Fibroblast of peridontal ligament (primary cell): ENCODE results near the gene TNKS1BP1.
A peak's percentile ranks its signal among the peaks of the same experiment; 100 is the strongest.
"Not testable (repeated sequence)": the region's sequence is repeated elsewhere in the genome, so short reads cannot be mapped to it uniquely, and the experiment has no call there.

Experiments used
- DNase-seq: peaks from one replicate; pipeline ENCODE4 v3.0.0-alpha.2; 2010; ENCODE audit errors: extremely low read depth

The TNKS1BP1 gene

DNA sequence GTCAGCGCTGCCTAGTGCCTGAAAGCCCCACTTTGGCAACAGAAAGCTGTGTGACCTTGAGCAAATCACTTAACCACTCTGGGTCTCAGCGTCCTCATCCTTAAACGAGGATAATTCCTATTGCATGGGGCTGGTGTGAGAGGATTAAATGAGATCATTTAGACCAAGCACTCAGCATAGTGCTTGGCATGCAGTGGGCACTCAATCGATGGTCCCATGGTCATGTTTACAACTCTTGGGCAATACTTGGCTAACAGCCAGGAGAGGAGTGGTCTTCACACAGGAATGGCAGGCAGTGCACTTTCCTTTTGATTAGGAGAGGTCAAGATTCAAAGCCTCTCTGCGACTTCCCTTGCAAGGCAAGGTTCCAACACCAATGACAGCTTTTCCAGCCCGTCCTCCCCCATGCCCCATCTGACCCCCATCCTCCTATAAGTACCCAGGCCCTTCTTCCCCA, 14.1 kb downstream of the TNKS1BP1 start:
- DNase-seq: peak; percentile 64

DNA sequence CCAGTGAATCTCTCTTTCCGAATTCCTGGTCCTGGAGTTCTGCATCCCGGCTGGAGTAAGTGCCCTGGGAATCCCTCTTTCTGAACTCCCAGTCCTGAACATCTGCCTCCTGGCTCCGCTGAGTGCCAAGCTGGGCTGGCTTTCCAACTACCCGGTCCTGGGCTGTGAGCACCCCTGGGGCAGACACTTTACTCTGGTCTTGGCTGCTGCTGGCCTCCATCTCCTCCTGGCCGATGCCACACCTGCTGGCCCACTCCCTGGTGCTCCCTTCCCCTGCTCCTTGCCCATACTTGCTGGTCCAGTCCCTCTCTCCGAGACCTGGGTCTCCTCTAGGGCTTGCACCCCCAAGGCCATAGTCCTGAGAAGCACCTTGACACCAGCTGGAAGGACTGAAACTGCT, 14.7 kb downstream of the TNKS1BP1 start:
- DNase-seq: no peak

DNA sequence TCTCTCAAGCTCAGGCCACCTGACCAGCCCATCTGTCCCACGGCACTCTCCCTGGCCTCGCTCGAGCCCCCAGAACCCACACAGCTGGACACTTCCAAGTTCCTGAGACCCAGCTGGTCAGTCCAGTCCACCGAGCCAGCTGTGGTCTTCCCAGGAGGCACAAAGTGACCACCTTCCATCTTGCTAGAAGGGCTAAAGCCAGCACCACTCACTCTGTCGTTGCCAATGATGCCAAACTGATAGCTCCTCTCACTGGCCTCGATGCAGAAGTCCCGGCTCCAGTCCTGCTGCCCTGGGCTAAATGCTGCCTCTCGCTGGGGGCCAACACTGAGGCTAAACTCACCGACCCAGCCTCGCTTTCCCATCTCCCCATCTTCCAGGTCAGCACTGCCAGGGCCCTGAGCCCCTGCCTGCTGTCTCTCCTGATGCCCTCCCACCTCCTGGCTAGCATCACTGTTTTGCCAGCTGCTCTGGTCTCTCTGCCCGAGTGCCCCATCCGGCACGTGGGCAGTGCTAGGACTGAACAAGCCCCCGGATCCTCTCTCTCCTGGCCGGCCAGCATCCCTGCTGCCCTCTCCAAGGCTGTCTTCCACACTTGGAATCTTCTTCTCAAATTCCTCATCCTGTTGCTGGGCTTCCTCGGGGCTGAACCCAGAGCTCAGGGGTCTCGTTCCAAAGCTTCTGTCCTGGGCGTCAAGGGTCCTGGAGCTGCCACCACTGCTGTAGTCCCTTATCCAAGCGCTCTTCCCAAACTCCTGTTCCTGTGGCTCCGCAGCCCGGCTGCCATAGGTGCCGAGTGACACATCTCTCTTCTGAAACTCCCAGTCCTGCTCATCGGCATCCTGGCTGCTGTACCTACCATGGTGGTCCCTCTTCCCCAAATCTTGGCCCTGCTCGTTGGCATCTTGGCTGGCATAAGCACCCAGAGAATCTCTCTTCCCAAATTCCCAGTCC, 15.4 kb downstream of the TNKS1BP1 start:
- no peak for DNase-seq

DNA sequence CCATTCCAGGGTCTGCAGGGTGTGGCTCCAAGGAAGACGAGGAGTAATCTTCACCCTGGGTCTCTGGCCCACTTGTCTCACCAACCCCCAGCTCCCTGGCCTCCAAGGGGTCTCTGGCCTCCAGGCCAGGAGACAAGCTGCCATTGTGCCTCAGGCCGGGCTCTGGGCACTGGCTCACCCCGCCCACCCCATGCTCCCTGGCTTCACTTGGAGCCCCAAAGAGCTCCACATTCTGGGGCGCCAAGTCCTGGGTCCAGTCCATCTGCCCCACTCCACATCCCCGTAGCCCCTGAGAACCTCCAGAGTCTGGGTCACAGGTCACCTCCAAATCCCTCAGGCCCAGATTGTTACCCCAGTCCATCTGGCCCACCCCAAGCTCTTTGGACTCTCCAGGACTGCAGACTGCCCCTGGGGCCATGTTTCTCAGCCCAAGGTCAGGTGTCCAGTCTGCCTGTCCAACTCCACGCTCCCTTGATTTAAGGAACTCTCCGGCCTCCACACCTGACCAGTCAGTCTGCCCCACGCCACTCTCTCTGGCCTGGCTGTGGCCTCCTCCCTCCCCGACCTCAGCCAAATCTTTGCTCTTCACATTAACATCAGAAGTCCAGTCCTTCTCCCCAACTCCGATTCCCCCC, 16.2 kb downstream of the TNKS1BP1 start:
- no peak for DNase-seq

DNA sequence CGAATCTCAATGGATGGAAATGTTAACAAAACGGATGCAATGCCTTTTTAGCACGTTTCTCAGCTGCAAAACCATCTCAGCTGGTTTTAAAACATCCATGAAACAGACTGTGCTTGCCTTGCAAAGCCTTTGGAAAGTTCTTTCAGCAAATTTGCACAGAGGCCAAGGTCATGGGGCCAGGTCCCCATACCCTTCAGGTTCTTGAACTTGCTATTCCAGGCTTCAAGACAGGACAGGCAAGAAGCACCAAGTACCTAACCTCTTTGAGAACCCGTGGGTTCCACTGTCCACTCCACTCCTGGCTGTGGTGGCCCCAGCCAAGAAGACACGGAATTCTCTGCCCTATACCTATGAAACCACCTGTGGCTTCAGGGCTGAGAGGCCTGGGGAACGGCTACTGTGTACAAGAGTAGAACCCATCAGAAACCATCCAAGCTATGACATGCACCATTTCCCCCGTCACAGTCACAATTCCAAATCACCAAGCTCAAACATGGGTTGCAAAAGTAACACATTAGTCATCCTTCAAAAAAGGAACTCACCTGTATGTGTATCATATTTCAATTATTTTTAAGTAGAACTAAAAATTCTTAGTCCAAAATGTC, 17.0 kb downstream of the TNKS1BP1 start:
- no peak for DNase-seq

DNA sequence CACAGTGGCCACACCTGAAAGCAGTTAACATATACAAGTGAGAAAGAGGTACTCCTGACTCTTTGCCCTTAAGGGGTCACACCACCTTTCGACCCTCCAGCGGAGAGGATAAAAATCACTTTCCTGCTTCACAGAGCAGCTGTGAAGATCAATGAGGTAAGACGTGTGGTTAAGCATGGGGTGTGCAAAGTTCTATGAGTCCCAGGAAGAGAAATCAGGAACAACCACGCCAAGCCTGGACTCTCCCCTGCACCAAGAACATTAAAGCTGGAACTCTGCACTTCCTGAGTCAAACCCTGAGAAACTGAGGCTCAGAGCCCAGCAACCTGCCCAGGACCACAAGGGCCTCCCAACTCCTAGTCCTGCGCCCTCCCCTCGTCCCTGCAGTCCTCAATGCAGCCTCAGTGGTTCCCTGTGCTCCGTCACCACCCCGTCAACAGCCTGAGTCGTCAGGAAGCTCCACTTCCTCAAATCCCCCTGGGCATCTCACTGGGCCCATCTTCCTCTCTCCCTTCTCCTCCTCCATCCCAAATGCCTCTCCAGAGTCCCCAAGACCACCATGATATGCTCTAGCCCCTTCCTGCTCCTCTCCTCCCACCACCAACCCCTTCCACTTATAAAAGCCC, 17.7 kb downstream of the TNKS1BP1 start:
- no peak for DNase-seq

DNA sequence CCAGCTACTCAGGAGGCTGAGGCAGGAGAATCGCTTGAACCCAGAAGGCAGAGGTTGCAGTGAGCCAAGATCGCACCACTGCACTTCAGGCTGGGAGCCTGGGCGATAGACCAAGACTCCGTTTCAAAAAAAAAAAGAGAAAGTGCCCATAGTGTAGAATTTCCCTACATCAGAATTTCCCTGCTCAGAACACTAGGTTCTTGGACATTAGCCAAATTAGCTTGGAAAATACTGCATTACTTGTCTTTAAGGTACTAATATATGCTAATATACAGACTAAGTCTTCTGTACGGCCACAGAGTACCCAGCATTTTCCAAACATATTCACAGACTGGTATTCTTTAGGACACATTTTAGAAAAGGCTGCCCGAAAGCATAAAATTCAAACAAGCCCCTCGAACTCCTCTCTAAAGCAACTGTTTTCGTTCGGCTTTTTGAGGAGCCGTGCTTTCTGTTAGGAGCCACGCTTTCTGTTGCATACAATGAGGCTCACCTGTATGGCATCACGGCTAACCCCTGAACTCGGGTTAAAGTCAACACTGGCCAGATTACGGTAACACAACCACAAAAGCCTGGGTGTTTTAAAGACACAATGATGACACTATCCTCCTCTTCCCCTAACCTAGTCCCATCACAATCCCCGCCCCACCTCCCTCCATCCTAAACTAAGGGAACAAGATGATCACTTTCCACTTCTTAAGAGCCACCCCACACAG, 18.4 kb downstream of the TNKS1BP1 start:
- DNase-seq: no peak

DNA sequence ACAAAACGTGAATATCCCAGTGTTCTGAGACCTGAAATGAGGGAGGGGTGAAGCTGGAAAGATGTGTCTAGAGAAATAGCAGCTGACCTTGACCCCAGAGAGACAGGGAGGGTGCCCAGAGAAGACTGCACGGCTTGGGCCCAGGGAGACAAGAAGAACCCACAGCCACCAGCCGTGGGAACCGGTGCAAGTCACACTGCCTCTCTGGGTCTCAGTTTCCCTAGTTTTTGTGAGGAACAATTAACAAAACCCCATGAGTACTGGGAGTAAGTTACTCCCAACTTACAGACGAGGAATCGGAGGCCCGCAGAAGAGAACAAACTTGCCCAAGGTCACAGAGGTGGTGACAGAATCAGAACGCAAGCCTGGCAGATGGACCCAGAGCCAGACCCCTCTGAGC, 19.2 kb downstream of the TNKS1BP1 start:
- DNase-seq: no peak

DNA sequence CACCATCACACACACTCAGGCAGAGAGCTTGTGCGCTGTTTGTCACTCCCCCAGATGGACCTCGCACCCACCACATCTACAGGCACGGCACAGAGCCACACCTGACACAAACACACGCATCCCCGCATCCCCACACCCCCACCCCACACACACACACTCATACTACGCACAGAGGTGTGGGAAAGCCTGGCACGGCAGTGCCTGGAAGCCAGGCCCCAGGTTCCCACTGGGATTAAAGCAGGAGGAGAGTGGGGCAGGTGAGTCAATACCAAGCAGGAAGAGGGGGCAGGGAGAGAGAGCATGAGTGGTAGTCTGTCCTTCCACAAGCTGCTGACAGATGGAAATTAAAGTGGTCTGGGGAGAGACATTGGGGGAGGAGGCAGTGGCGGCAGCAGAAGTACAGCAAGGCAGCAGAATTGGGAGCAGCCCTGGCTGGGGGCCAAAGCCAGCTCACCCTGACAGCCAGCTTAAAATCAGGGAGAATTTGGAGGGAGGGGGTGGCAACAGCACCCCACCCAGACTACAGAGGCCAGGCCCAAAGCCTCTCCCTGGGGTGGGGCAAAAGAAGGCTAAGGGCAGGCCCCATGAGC, 20.7 kb downstream of the TNKS1BP1 start:
- no peak for DNase-seq

DNA sequence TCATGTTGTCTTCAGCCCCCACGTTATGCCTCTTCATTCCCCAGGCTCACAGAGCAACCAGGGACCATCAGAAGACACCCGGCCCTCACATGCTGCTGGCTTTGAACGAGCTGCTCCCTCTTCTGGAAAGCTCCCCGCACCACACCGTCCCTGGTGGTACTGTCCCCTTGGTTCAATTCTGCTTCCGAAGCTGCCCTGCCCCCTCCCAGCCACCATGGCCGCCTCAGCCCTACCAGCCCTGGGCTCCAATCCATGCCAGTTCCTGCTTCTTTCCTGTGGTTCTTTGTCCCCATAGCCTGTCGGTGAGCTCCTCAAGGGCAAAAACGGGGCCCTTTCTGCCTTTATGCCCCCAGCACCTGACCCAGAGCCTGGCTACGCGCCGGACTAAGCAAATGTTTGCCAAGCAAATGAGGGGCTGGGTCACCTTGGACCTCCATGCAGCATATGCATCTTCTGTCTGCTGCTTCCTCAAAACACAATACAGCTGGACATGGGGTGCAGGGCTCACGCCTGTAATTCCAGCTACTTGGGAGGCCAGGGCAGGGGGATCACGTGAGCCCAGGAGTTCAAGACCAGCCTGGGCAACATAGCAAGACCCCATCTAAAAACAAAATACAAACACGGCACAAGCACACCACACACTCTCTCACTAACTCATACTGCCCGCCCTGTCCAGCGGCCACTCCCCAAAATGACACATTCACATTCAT, 21.3 kb downstream of the TNKS1BP1 start:
- no peak for DNase-seq

DNA sequence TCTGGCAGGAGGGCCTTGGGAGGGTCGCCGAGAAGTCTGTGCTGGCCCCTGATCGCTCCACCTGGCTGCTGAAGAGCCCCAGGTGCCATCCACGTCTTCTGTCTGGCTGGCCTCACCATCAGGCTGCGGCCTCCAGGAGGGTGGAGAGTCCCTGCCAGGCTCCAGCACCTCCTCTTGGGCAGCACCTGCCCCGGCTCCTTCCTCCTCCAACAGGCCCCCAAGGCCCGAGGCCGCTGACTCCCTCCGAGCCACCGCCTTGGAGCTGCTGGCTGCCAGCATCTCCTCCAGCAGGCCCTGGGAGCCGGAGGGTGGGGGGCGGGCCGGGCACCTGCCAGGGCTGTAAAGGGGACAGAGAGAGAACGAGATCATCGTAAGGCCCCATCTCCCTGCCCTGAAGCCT, 22.3 kb downstream of the TNKS1BP1 start:
- DNase-seq: no peak

DNA sequence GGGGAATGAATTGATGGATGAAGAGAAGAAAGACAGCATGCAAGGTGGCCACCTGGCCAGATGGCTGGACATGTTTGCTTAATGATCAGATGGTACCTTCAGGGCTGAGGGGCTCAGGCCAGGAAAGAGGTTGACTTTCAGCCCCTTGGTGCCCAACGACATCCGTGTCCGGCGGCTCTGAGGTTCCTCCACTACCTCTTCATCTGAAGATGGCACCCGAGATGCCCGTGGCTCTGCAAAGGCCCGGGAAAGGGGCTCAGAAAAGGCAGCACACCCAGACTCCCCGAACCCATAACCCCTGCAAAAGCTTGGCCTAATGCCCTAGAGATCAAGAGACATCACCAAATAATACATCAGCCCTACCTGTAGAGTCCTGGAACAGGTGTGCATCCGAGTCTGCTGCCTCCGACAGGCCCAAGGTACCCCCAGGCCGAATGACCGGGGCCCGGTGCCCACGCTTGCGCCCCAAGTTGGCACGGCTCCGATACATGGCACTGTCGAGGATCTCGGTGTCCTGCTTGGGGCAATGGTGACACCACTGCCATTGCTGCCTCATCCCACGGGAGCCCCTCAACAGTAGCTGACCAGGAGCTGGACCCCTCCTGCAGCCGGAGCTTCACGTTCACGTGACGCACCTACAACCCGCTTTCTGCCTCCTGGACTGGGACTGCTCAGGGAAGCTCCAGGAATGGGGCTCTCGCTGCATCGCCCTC, 22.9 kb downstream of the TNKS1BP1 start:
- DNase-seq: no peak

DNA sequence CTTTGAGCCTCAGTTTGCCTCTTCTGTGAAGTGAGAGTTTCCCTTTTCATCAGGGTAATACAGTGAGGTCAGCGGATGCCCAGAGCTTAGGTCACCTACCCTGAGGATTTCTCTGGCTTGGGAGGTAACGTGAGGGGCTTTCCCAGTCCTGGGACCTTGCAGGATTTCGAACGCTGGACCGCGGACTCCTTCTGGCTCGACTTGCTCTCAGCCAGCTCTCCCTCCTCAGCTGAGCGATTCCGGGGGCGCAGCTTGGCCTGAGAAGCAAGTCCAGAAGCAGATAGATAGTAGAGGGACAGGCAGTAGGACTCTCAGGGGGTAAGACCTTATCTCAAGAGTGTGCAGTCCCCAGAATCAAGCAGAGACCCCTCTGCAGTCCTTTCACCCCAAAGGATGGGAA, 24.0 kb downstream of the TNKS1BP1 start:
- DNase-seq: no peak

DNA sequence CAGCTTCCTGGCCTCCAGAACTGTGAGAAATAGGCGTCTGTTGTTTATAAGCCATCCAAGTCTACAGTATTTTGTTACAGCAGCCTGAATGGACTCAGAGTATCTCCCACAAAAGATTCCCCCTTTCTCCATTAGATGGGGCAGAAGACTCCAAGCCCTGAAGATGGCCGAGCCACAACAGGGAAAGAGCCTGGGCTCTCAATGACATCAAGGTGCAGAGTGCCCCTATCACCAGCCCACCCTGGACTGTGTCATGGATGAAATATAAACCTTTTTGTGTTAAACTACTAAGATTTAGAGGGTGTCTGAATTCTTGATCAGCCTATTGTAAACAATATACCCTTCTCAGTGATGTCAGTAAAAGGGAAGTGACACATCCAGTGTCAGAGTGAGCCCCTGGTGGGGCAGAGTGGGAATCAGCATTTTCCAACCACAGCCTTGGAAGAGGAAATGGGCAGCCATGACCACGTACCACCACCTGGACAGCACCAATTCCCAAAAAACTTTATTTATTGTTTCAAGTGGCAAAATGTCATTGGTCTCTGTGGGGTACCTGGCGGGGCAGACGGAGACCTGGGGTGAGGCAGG, 25.5 kb downstream of the TNKS1BP1 start:
- no peak for DNase-seq

DNA sequence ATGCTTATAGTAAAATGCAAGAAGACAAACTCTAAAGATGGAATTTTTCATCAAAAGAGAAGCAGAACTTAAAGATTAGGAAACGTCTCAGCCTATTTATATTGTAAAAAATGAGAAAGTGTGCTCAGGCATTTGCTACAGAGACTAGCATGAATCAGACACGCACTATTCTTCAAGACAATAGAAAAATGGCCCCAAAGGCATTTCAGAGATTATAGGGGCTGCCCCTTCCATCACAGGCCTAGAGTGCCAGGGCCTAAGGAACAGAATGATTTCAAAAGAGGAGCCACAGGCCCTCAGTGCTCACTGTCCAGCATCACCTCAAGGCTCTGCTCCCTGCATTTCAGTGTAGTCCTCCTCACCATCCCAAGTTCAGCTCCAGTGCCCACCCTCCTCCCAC, 27.5 kb downstream of the TNKS1BP1 start:
- DNase-seq: no peak

DNA sequence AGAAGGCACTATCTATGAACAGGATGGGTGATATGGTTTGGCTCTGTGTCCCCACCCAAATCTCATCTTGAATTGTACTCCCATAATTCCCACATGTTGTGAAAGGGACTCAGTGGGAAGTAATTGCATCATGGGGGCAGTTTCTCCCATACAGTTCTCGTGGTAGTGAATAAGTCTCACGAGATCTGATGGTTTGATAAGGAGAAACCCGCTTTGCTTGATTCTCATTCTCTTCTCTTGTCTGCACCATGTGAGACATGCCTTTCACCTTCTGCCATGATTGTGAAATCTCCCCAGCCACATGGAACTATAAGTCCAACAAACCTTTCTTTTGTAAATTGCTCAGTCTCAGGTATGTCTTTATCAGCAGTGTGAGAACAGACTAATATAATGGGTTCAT, 28.5 kb downstream of the TNKS1BP1 start:
- not testable (repeated sequence) for DNase-seq

DNA sequence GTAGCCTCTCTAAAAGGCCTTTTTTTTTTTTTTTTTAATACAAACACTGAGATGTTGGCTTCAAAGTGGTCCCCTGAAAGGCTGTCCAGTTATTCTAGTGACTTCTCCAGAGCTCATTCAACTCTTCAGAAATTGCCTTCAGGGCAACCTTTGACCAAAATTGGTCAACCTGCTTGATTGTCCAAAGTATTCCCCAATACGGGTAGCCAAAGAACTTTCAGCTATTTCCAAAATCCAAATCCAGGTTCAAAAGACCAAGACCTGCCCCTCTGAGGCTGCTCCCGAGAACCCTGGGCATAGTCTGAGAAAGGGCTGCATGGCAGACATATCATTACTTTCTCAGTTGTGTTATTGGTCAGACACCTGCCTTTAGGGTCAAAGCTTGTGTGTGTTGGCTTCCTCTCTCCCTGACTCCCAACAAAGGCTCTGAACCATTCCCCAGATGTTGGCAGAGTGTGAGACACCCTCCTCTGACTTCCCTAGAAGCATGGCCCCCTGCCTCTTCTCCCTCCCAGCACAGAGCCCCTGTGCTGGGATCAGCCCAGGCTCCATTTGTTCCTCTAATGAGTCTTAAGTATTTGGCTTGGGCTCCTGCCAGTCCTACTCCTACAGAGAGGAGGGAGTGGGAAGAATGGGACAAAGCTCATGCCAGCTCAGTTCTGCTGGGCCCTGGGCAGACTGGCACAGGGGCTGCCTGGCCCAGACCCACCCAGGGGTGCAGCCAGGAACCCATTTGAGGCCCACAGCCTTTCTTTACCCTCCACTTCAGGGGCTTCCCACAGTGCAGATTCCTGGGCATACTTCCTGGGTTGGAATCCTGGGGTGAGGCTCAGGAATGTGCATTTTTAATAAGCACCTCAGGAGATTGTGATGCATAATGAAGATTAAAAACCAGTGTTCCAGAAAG, 30.3 kb downstream of the TNKS1BP1 start:
- peak; percentile 59 for DNase-seq

DNA sequence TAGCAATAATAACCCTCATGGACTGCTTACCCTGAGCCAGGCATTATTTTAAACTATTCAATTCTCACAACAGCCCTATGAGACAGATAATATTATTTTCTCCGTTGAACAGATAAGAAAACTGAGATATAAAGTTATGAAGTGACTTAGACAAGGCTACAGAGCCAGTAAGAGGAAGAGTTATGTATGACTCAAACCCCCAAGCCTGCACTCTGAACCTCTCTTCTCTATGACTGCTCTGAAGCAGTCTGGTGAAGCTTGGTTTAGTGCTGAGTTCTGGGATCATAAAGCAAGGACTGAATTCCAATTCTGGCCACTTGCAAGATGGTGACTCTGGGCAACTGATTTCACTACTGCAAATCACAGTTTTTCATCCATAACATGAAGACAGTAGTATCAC, 34.5 kb downstream of the TNKS1BP1 start:
- peak; percentile 36 for DNase-seq
